Activated naive CD4-positive, alpha-beta T cell treated with anti-CD3 and anti-CD28 coated beads for 36 hours (primary cell): ENCODE results near the gene RAP2A. TPM values are rescaled to one million over a fixed set of nuclear protein-coding genes. Genes with fewer than 3 reads are reported as not detected.

Source experiments
- CTCF ChIA-PET: fragments of 350-600 bp; sonication (Branson Sonifier 250); formaldehyde crosslinking; loops from one replicate; lab custom pipeline; 2021; ENCODE audit warnings: antibody characterized with exemption; lab: Charles Lee
- DNase-seq: peaks from one replicate; pipeline ENCODE4 v3.0.0-alpha.2; 2020
- H3K27ac Mint-ChIP-seq: one replicate; pipeline ENCODE4 v1.8.0; 2021; ENCODE audit warnings: mild to moderate bottlenecking, mixed read lengths
- H3K27me3 Mint-ChIP-seq: one replicate; pipeline ENCODE4 v1.8.0; 2021; ENCODE audit warnings: low read depth, mixed read lengths
- H3K36me3 Mint-ChIP-seq: one replicate; pipeline ENCODE4 v1.8.0; 2021; ENCODE audit warnings: low read depth, mixed read lengths
- H3K4me1 Mint-ChIP-seq: one replicate; pipeline ENCODE4 v1.8.0; 2021; ENCODE audit warnings: low read depth, mixed read lengths
- H3K4me3 Mint-ChIP-seq: one replicate; pipeline ENCODE4 v1.8.0; 2021; ENCODE audit warnings: mild to moderate bottlenecking, moderate library complexity, mixed read lengths
- H3K9me3 Mint-ChIP-seq: one replicate; pipeline ENCODE4 v1.8.0; 2021; ENCODE audit warnings: mixed read lengths
- intact Hi-C: fragments of 100-400 bp; cut with micrococcal nuclease; formaldehyde crosslinking; loops from one replicate; pipeline ENCODE4 v1.15.1; 2023
- total RNA-seq, 2 experiments: library from RNA; stranded (reverse); gene quantifications; one replicate each; pipeline ENCODE4 v1.2.3, GENCODE V29; 2021

Gene RAP2A
- total RNA-seq, 2 experiments from 2014 or later = 9.9 to 10.8 TPM

GRCh38 chr13:97515643-97516042, 81.7 kb downstream of the RAP2A start:
- H3K27ac Mint-ChIP-seq = no peak overlapping the region
- CTCF ChIA-PET = no interaction called here
- H3K27me3 Mint-ChIP-seq = peaks cover 23% of the 10 kb centered on the region
- peaks cover 1% of the 10 kb centered on the region for H3K36me3 Mint-ChIP-seq
- H3K4me1 Mint-ChIP-seq = no peaks in the 10 kb centered on the region
- H3K9me3 Mint-ChIP-seq = peaks cover 11% of the 10 kb centered on the region
- no peak for DNase-seq
- no peak overlapping the region for H3K4me3 Mint-ChIP-seq
- intact Hi-C loops = no loop called here

GRCh38 chr13:97517967-97518366, 84.0 kb downstream of the RAP2A start:
- intact Hi-C loops = no loop called here
- Mint-ChIP-seq H3K27ac (no peak overlapping the region), H3K4me1 (no peaks in the 10 kb centered on the region), H3K9me3 (peaks cover 2% of the 10 kb centered on the region), H3K4me3 (no peak overlapping the region), H3K36me3 (no peaks in the 10 kb centered on the region), H3K27me3 (peaks cover 20% of the 10 kb centered on the region)
- no peak for DNase-seq
- CTCF ChIA-PET = no interaction called here

Other genes with a start within 250 kb of the RAP2A start
- gene MBNL2, start 211.8 kb upstream of the RAP2A start, total RNA-seq = 10 to 100 TPM; 16.8 to 18.8 TPM